DMS53 (cell line): ENCODE results near the gene XYLT1.
"Not testable (repeated sequence)": the region's sequence is repeated elsewhere in the genome, so short reads cannot be mapped to it uniquely, and the experiment has no call there.

Source experiments
- DNase-seq: peaks from one replicate; lab custom pipeline; 2025; lab: John Stamatoyannopoulos, UW

XYLT1 gene

GRCh38 chr16:17306745-17307144, 164.0 kb downstream of the XYLT1 start:
- DNase-seq: no peak

GRCh38 chr16:17306211-17306610, 164.5 kb downstream of the XYLT1 start:
- DNase-seq: not testable (repeated sequence)

- no peak for DNase-seq
These were observed 165.1 kb downstream of the XYLT1 start for GRCh38 chr16:17305694-17306093.

- peak; percentile 81 for DNase-seq
These were observed 166.2 kb downstream of the XYLT1 start for GRCh38 chr16:17304491-17305119.

- peak; percentile 63 for DNase-seq
These were observed 166.7 kb downstream of the XYLT1 start for GRCh38 chr16:17304106-17304490.

GRCh38 chr16:17303101-17303500, 167.7 kb downstream of the XYLT1 start:
- no peak for DNase-seq

GRCh38 chr16:17302620-17303019, 168.1 kb downstream of the XYLT1 start:
- no peak for DNase-seq

GRCh38 chr16:17302214-17302613, 168.5 kb downstream of the XYLT1 start:
- DNase-seq: no peak

GRCh38 chr16:17301593-17302135, 169.1 kb downstream of the XYLT1 start:
- peak; percentile 7 for DNase-seq

GRCh38 chr16:17301184-17301583, 169.6 kb downstream of the XYLT1 start:
- DNase-seq: no peak

GRCh38 chr16:17299790-17300189, 171.0 kb downstream of the XYLT1 start:
- no peak for DNase-seq

GRCh38 chr16:17298238-17298637, 172.5 kb downstream of the XYLT1 start:
- DNase-seq: no peak

GRCh38 chr16:17296431-17296830, 174.3 kb downstream of the XYLT1 start:
- no peak for DNase-seq

- DNase-seq: no peak
These were observed 174.8 kb downstream of the XYLT1 start for GRCh38 chr16:17295948-17296347.

GRCh38 chr16:17294856-17295255, 175.9 kb downstream of the XYLT1 start:
- DNase-seq: no peak

- DNase-seq: no peak
These were observed 176.8 kb downstream of the XYLT1 start for GRCh38 chr16:17293813-17294558.

GRCh38 chr16:17291289-17291688, 179.5 kb downstream of the XYLT1 start:
- no peak for DNase-seq

GRCh38 chr16:17289674-17290635, 180.8 kb downstream of the XYLT1 start:
- DNase-seq: no peak

GRCh38 chr16:17289050-17289449, 181.7 kb downstream of the XYLT1 start:
- no peak for DNase-seq

- DNase-seq: no peak
These were observed 183.5 kb downstream of the XYLT1 start for GRCh38 chr16:17287166-17287800.

GRCh38 chr16:17286443-17286842, 184.3 kb downstream of the XYLT1 start:
- DNase-seq: no peak

GRCh38 chr16:17283016-17283415, 187.7 kb downstream of the XYLT1 start:
- DNase-seq: no peak
